GM12873 (cell line): ENCODE measurements around the gene TUBB2B.
A peak's percentile ranks its signal among the peaks of the same experiment; 100 is the strongest.

Experiments
- TF ChIP-seq, protein P1 (sequence below): IDR thresholded peaks from 2 replicates; pipeline ENCODE4 v1.5.1; 2012; ENCODE audit warnings: low read depth, mild to moderate bottlenecking, moderate library complexity, low read length, control low read depth; ENCODE audit not compliant: insufficient read depth; ENCODE audit errors: missing control alignments

The TUBB2B gene

DNA sequence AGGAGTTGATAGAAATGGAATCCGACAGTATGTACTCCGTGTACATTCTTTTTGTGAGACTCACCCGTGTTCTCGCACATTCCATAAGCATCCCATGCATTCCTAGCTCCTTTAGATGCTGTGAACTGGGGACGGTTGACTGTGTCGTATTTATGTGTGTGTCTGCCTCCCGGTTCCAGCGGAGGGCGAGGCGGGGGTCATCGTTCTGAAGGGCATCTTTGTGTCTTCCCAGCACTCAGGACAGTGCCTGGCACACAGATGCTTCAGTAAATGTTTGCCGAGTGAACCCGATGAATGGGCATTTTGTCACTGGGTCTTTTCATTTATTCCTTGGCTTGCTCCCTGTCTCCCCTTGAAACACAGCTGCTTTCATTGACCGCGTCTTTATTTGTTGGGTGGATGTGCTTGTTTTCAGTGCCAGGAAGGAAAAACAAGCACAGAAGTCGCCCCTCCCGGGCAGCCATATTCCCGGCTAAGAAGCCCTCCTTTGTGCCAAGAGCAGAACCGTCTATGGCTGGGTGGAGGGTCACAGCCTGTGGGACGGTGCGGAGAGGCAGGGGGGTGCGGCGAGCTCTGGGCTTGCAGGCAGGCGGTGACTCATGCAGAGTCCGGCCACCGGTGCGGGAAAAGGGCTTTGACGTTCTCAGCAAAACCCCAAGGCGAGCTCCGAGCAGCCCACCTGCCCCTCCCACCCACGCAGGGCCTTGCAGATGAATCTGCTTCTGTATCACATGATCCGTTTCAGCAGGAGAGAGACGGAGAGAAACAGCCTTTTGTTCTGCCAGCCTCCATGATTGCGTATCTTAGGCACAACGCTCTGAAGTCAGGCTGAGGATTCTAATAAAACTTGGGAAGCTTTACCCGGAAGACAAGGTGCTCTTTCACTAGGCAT lies 20.0 kb upstream of the TUBB2B start:
- TF ChIP-seq, protein P1, sequence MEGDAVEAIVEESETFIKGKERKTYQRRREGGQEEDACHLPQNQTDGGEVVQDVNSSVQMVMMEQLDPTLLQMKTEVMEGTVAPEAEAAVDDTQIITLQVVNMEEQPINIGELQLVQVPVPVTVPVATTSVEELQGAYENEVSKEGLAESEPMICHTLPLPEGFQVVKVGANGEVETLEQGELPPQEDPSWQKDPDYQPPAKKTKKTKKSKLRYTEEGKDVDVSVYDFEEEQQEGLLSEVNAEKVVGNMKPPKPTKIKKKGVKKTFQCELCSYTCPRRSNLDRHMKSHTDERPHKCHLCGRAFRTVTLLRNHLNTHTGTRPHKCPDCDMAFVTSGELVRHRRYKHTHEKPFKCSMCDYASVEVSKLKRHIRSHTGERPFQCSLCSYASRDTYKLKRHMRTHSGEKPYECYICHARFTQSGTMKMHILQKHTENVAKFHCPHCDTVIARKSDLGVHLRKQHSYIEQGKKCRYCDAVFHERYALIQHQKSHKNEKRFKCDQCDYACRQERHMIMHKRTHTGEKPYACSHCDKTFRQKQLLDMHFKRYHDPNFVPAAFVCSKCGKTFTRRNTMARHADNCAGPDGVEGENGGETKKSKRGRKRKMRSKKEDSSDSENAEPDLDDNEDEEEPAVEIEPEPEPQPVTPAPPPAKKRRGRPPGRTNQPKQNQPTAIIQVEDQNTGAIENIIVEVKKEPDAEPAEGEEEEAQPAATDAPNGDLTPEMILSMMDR, result no peak

DNA sequence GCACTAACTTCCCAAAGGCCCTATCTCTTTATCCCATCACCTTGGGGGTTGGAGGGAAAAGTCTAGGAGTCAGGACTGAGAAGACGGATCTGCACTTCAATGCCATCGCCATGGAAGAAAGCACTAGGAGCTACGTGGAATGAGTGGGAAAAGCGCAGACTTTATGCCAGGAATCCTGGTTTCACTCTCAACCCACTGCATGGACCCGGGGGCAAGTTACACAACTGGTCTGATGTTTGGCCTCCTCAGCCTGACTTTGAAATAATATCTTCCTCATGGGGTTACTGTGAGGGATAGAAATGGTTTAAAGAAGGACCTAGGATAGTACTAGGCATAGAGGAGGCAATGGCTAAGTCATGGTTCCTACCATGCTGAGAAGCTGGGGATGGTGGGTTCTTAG lies 17.8 kb upstream of the TUBB2B start:
- TF ChIP-seq, protein P1, result no peak

- TF ChIP-seq, protein P1, result no peak
Observed at GRCh38 chr6:3244003-3244831, 16.8 kb upstream of the TUBB2B start.

DNA sequence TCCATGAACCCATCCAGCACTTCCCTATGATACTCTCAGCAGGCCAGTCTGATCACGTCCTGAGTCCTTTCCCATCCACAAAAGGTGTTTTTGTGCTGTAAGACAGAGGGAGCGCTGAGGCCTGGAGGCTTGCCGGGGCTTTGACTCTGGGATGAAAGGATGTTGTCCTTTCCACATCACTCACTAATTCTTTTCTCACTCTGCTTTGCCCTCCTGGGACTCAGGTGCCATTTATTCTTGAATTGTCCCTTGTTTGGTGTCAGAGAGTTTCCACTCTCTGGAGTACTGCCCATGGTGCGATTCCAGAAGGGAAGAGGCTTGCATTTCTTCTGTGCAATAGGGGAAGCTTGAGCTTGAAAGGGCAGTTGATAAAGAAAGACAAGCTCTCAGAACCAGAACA lies 15.3 kb upstream of the TUBB2B start:
- TF ChIP-seq, protein P1, result no peak

DNA sequence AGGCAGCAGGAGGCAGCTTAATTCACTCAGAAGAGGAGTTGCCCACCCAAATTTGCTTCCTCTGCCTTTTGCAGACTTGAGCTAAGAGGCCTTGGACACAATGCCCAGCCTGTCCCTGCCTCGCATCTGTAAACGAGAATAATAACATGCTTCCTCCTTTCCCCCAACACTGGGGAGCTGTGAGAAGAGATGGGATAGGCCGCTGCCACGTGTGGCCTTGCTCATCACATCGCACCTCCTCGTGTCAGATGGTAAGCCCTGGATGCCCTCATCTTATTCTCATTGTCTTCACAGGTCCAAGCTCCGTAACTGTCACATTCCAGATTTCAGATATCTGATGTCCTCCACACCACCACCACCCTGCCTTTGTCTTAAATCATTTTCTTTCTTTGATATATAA lies 13.1 kb upstream of the TUBB2B start:
- TF ChIP-seq, protein P1, result no peak

DNA sequence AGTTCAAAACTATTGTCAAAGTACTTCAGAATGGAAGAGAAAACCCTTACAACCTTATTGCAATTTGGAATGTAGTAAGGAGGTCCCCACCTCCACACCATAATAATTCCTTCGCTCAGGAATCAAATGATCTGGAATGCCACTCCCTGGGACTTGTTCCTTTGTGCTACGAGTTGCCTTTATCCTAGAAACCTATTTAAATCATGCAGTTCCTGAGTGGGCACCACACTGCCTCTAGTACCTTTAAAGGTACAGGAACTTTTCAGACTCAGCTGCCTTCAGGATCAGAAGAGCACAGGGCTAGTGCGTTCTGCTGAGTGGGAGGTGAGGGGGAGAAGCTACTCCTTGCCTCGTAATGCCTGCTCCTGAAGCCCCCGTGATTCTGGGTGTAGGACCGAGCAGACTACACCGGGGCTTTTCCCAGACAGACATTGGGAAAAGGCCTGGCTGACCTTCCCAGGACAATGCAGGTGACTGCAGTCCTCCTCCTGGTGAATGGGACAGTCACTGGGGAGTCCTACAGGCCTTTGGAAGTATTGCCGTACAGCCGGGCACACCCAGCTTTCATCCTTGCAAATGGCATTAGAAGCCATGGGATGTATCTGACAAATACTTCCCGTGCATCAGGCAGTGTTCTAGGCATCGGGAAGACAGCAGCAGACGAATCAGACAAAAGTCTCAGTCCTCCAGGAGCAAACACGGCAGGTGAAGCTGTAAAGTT lies 11.8 kb upstream of the TUBB2B start:
- TF ChIP-seq, protein P1, result peak; percentile 37
